Pancreas (tissue), 10 donors: ENCODE results near the gene GOLPH3. TPM values are rescaled to one million over a fixed set of nuclear protein-coding genes. Genes with fewer than 3 reads are reported as not detected.

Experiments
- ATAC-seq, 4 donors: fragments of 200-7000 bp; cut with Tn5 transposase; one replicate each; pipeline versions ENCODE4 v1.8.0 to v1.9.1; 2020; ENCODE audit warnings: mild to moderate bottlenecking in 4 of 4, moderate library complexity in 4 of 4
- DNase-seq, 6 donors: peaks; one replicate each; pipeline ENCODE4 v3.0.0-alpha.2; 2020
- FAIRE-seq: peaks from 2 replicates; lab custom pipeline; 2012; peaks lifted over from hg19 to GRCh38; lab: Jason Lieb, UNC
- H3K27ac ChIP-seq, 4 donors: fragments of 200-600 bp; sonication (generic); 1 replicate in 3 of 4; 2 replicates in 1 of 4; pipeline versions ENCODE4 v1.5.0 to v1.8.0; 2020
- H3K27me3 ChIP-seq, 4 donors: fragments of 200-600 bp; one replicate each; pipeline ENCODE4 v1.8.0; 2021
- H3K36me3 ChIP-seq, 3 donors: fragments of 200-600 bp; sonication (generic) in 1 of 3; one replicate each; pipeline versions ENCODE4 v1.5.0 to v1.8.0; 2020 to 2021
- H3K4me1 ChIP-seq, 3 donors: fragments of 200-600 bp; one replicate each; pipeline ENCODE4 v1.8.0; 2021
- H3K4me3 ChIP-seq, 4 donors: fragments of 200-600 bp; sonication (generic) in 2 of 4; one replicate each; pipeline versions ENCODE4 v1.5.0 to v1.8.0; 2020 to 2021
- H3K9me3 ChIP-seq, 4 donors: fragments of 200-600 bp; one replicate each; pipeline ENCODE4 v1.8.0; 2021
- CTCF ChIP-seq, 4 donors: fragments of 200-600 bp; sonication (generic) in 3 of 4; IDR thresholded peaks; one replicate each; pipeline versions ENCODE4 v1.5.0 to v1.8.0; 2021; ENCODE audit warnings: antibody characterized with exemption in 4 of 4
- WGBS, 2 donors: extraction: QIAGEN DNeasy Blood & Tissue Kit; methylation state at CpG; one replicate each; pipeline ENCODE4 v1.1.7; 2013; 5-methylcytosine and 5-hydroxymethylcytosine counted together
- intact Hi-C, 3 donors: fragments of 100-400 bp; cut with DNase I; formaldehyde crosslinking; loops; one replicate each; pipeline versions ENCODE4 v1.11.1 to v1.14.2; 2022
- polyA plus RNA-seq, 2 donors: library from polyadenylated mRNA; stranded (reverse); fragments of 200-250 nt; gene quantifications; one replicate each; pipeline ENCODE4 v1.2.3, GENCODE V29; 2013
- total RNA-seq, 6 donors: library from RNA; stranded (reverse); fragmentation: NEBNext Ultra II Directional in 4 of 6; extraction: Animal tissue kit (Norgen Biotek cat#: 25700) in 4 of 6; gene quantifications; one replicate each; pipeline versions ENCODE4 v1.2.1 to v1.2.4, GENCODE V29; 2021 to 2023
- donor health status: healthy with polysubstance abuse.
- donor health status: DM: no; HTN: no; CAD: no; lungs with moderate emphysema.
- donor health status: DM: no; HTN: no; CAD: no.
- donor health status: control.
- donor health status: control.
- donor health status: Bipolar disorder and iron deficiency.
- donor health status: DM: yes; HTN: yes; CAD: no.
- donor health status: DM: no; HTN: no; CAD: no.
- donor health status: DM: no; HTN: no; CAD: no.
- donor health status: DM: yes; HTN: yes; CAD: no.

GOLPH3 gene
- total and polyA plus RNA-seq, 8 donors: 19.9 to 67.0 (median 45.0) TPM

- TF ChIP-seq CTCF (IDR thresholded peaks at IDR 0.05): no peak
Measured at GRCh38 chr5:32163053-32163452, 11.1 kb downstream of the GOLPH3 start.

GRCh38 chr5:32160228-32160627 is 13.9 kb downstream of the GOLPH3 start:
- no peaks in the 10 kb centered on the region for H3K9me3 ChIP-seq
- TF ChIP-seq CTCF (IDR thresholded peaks at IDR 0.05): no peak
- ATAC-seq (no peak), FAIRE-seq (no peak), DNase-seq (no peak)
- H3K36me3 ChIP-seq: no peaks in the 10 kb centered on the region
- H3K4me1 ChIP-seq: peaks cover 12 to 36% (median 20%) of the 10 kb centered on the region in 3 donors
- no peak overlapping the region for H3K4me3 ChIP-seq
- intact Hi-C loops: no loop called here
- WGBS, 2 donors: 96 to 100% methylated on average over 1 of the region's 1 CpG
- no peak overlapping the region for H3K27ac ChIP-seq
- no peaks in the 10 kb centered on the region for H3K27me3 ChIP-seq

More at GRCh38 chr5:32163053-32163452, 11.1 kb downstream of the GOLPH3 start:
- no peak for FAIRE-seq
- intact Hi-C loops: no loop called here
- Histone ChIP-seq H3K27me3 (no peaks in the 10 kb centered on the region), H3K4me3 (no peak overlapping the region), H3K9me3 (no peaks in the 10 kb centered on the region), H3K27ac (no peak overlapping the region), H3K36me3 (peaks cover 0 to 11% (median 0%) of the 10 kb centered on the region in 3 donors), H3K4me1 (peaks cover 25 to 56% (median 30%) of the 10 kb centered on the region in 3 donors)
- DNase-seq: no peak
- WGBS, 2 donors: 81 to 84% methylated on average over 5 of the region's 5 CpGs
- ATAC-seq: no peak

- Histone ChIP-seq H3K36me3 (no peaks in the 10 kb centered on the region), H3K27me3 (no peaks in the 10 kb centered on the region), H3K9me3 (no peaks in the 10 kb centered on the region), H3K4me1 (peaks cover 12 to 35% (median 15%) of the 10 kb centered on the region in 3 donors), H3K4me3 (no peak overlapping the region), H3K27ac (no peak overlapping the region)
- no peak for DNase-seq
- WGBS, 2 donors: 39 to 53% methylated on average over 2 of the region's 2 CpGs
- no peak for ATAC-seq
- no peak for FAIRE-seq
- no peak for TF ChIP-seq CTCF (IDR thresholded peaks at IDR 0.05)
- intact Hi-C loops: no loop called here
Measured at GRCh38 chr5:32159328-32160072, 14.6 kb downstream of the GOLPH3 start.

GRCh38 chr5:32158679-32158975 is 15.5 kb downstream of the GOLPH3 start:
- Histone ChIP-seq H3K9me3 (no peaks in the 10 kb centered on the region), H3K27ac (no peak overlapping the region), H3K4me3 (no peak overlapping the region), H3K4me1 (peaks cover 18 to 40% (median 19%) of the 10 kb centered on the region in 3 donors), H3K27me3 (no peaks in the 10 kb centered on the region), H3K36me3 (no peaks in the 10 kb centered on the region)
- FAIRE-seq: no peak
- WGBS, 2 donors: 65 to 68% methylated on average over 2 of the region's 2 CpGs
- DNase-seq: no peak
- no peak for TF ChIP-seq CTCF (IDR thresholded peaks at IDR 0.05)
- ATAC-seq: no peak
- intact Hi-C loops: no loop called here

- H3K4me3 ChIP-seq: no peak overlapping the region
- peaks cover 24 to 51% (median 31%) of the 10 kb centered on the region in 3 donors for H3K4me1 ChIP-seq
- no peak overlapping the region for H3K27ac ChIP-seq
- no peak for DNase-seq
- intact Hi-C loops: no loop called here
- no peaks in the 10 kb centered on the region for H3K27me3 ChIP-seq
- 63 to 69% methylated on average over 4 of the region's 4 CpGs for WGBS, 2 donors
- no peaks in the 10 kb centered on the region for H3K36me3 ChIP-seq
- no peak for FAIRE-seq
- H3K9me3 ChIP-seq: no peaks in the 10 kb centered on the region
- no peak for ATAC-seq
- TF ChIP-seq CTCF (IDR thresholded peaks at IDR 0.05): no peak
Measured at GRCh38 chr5:32157078-32157477, 17.0 kb downstream of the GOLPH3 start.
